ENCODE results near the gene CLIP1. TPM values are rescaled to one million over a fixed set of nuclear protein-coding genes. Genes with fewer than 3 reads are reported as not detected.

Gene CLIP1
- total and polyA plus RNA-seq, 2 of the 8 experiments (the other 6 are each of a cell fraction or from before 2014, with no cell fraction given), result 19.0 to 27.6 TPM

- H3K4me1 ChIP-seq (replicated peaks in 1 of 4; ENCODE audit: control insufficient read depth in 3 of 4, insufficient read depth in 4 of 4, low read length in 3 of 4), result no peaks in the 10 kb centered on the region
- no peak overlapping the region for H4K91ac ChIP-seq (replicated peaks; ENCODE audit: insufficient read length, low read length)
- no peak overlapping the region for H2BK20ac ChIP-seq (ENCODE audit: low read length)
- CTCF ChIA-PET (ENCODE audit: partially characterized antibody), result no interaction called here
- no peak overlapping the region for H3K56ac ChIP-seq (replicated peaks; ENCODE audit: insufficient read length, low read depth, low read length)
- no peak overlapping the region for H4K5ac ChIP-seq (ENCODE audit: insufficient read length, low read depth, low read length)
- no peaks in the 10 kb centered on the region for H3K9me3 ChIP-seq (ENCODE audit: insufficient read depth in 2 of 2, low read depth in 1 of 2, low read length in 1 of 2)
- H2AFZ ChIP-seq (ENCODE audit: low read length), result no peak overlapping the region; the same call in 1 of the 2 replicates
- H3K27me3 ChIP-seq (replicated peaks in 1 of 4; ENCODE audit: control insufficient read depth in 3 of 4, extremely low read depth in 1 of 4, insufficient read depth in 3 of 4, low read length in 3 of 4), result no peaks in the 10 kb centered on the region
- POLR2A ChIA-PET (ENCODE audit: partially characterized antibody), result interaction anchor here (1.4 to 1.5 kb wide), 2 partner anchors 42 to 69 kb away, joined by 4 read pairs; partner anchors contain the start of genes KNTC1 and RSRC2
- DNase-seq (ENCODE audit: low read depth in 1 of 2, low spot score in 2 of 2) (no peak), FAIRE-seq (no peak)
- TF ChIP-seq POU5F1 (IDR thresholded peaks at IDR 0.05; ENCODE audit: low read depth, low read length) (no peak), PHF8 (conservative IDR thresholded peaks at IDR 0.05; ENCODE audit: low read depth, low read length) (no peak), KDM4A (IDR thresholded peaks at IDR 0.05; ENCODE audit: low read depth, low read length, severe bottlenecking) (no peak), ASH2L (IDR thresholded peaks at IDR 0.05; ENCODE audit: low read length) (no peak), CTCF (IDR thresholded peaks at IDR 0.05; ENCODE audit: control extremely low read depth in 1 of 3, insufficient read depth in 1 of 3, low read depth in 1 of 3, low read length in 3 of 3) (no peak), RNF2 (IDR thresholded peaks at IDR 0.05; ENCODE audit: borderline replicate concordance, low read depth, low read length, missing control alignments, poor library complexity, severe bottlenecking) (no peak), CBX5 (IDR thresholded peaks at IDR 0.05; ENCODE audit: low read depth, low read length) (no peak), EZH2 (IDR thresholded peaks at IDR 0.05; ENCODE audit: low read depth, low read length, severe bottlenecking) (no peak)
- no peak overlapping the region for H2BK12ac ChIP-seq (ENCODE audit: low read depth, low read length)
- H2BK15ac ChIP-seq (ENCODE audit: low read length), result no peak overlapping the region
- H3K4ac ChIP-seq (replicated peaks; ENCODE audit: insufficient read length, low read depth, low read length), result no peak overlapping the region
- H3K79me2 ChIP-seq (ENCODE audit: control insufficient read depth in 1 of 2, insufficient read depth in 2 of 2, low read length in 2 of 2), result no peaks in the 10 kb centered on the region
- no peak overlapping the region for H3K4me3 ChIP-seq (ENCODE audit: extremely low read depth in 1 of 4, insufficient read depth in 2 of 4, low read depth in 3 of 4, low read length in 4 of 4)
- no peak overlapping the region for H3K14ac ChIP-seq (ENCODE audit: insufficient read length)
- H3K9ac ChIP-seq (replicated peaks in 1 of 4; ENCODE audit: extremely low read depth in 1 of 4, low read depth in 3 of 4, low read length in 3 of 4), result no peak overlapping the region
- no peaks in the 10 kb centered on the region for H3K23me2 ChIP-seq (ENCODE audit: low read depth, low read length)
- H4K8ac ChIP-seq (ENCODE audit: extremely low read depth, insufficient read depth, low read length), result no peak overlapping the region
- no peak overlapping the region for H2BK120ac ChIP-seq (replicated peaks; ENCODE audit: low read depth, low read length)
- H3K27ac ChIP-seq (ENCODE audit: low read depth, low read length), result no peak overlapping the region
- H4K20me1 ChIP-seq (replicated peaks in 1 of 2; ENCODE audit: control insufficient read depth in 1 of 2, insufficient read depth in 2 of 2, low read length in 2 of 2), result no peaks in the 10 kb centered on the region
- H3K36me3 ChIP-seq (ENCODE audit: control insufficient read depth in 2 of 4, insufficient read depth in 4 of 4, low read length in 3 of 4), result no peaks in the 10 kb centered on the region
- H3K4me2 ChIP-seq (ENCODE audit: insufficient read depth in 1 of 2, low read depth in 2 of 2, low read length in 2 of 2), result no peak overlapping the region
- no peaks in the 10 kb centered on the region for H3K79me1 ChIP-seq (ENCODE audit: low read depth, low read length)
- H3K18ac ChIP-seq (ENCODE audit: extremely low read depth, low read length), result no peak overlapping the region
- no peak overlapping the region for H2BK5ac ChIP-seq (ENCODE audit: low read depth, low read length)
- H3K23ac ChIP-seq (ENCODE audit: insufficient read length), result no peak overlapping the region
- H2AK5ac ChIP-seq (ENCODE audit: low read depth, low read length), result no peak overlapping the region
- 70% methylated on average over 2 of the region's 2 CpGs; no CpG with 5 or more reads in 1 of the 2 experiments for WGBS, 2 experiments (ENCODE audit: extremely low coverage in 1 of 2, insufficient coverage in 1 of 2, insufficient read length in 1 of 2, insufficient replicate concordance in 2 of 2, low coverage in 1 of 2, low lambda C conversion rate in 2 of 2, missing lambda C conversion rate in 1 of 2)
These were observed 35.2 kb upstream of the CLIP1 start for GRCh38 chr12:122457627-122458026.

All from H1 (cell line).